Activated naive CD4-positive, alpha-beta T cell treated with anti-CD3 and anti-CD28 coated beads for 36 hours (primary cell): ENCODE measurements around the gene RABGAP1L. TPM values are rescaled to one million over a fixed set of nuclear protein-coding genes. Genes with fewer than 3 reads are reported as not detected.
A peak's percentile ranks its signal among the peaks of the same experiment; 100 is the strongest.

Experiments
- CTCF ChIA-PET: fragments of 350-600 bp; sonication (Branson Sonifier 250); formaldehyde crosslinking; loops from one replicate; lab custom pipeline; 2021; ENCODE audit warnings: antibody characterized with exemption; lab: Charles Lee
- DNase-seq: peaks from one replicate; pipeline ENCODE4 v3.0.0-alpha.2; 2020
- H3K27ac Mint-ChIP-seq: one replicate; pipeline ENCODE4 v1.8.0; 2021; ENCODE audit warnings: mild to moderate bottlenecking, mixed read lengths
- H3K27me3 Mint-ChIP-seq: one replicate; pipeline ENCODE4 v1.8.0; 2021; ENCODE audit warnings: low read depth, mixed read lengths
- H3K36me3 Mint-ChIP-seq: one replicate; pipeline ENCODE4 v1.8.0; 2021; ENCODE audit warnings: low read depth, mixed read lengths
- H3K4me1 Mint-ChIP-seq: one replicate; pipeline ENCODE4 v1.8.0; 2021; ENCODE audit warnings: low read depth, mixed read lengths
- H3K4me3 Mint-ChIP-seq: one replicate; pipeline ENCODE4 v1.8.0; 2021; ENCODE audit warnings: mild to moderate bottlenecking, moderate library complexity, mixed read lengths
- H3K9me3 Mint-ChIP-seq: one replicate; pipeline ENCODE4 v1.8.0; 2021; ENCODE audit warnings: mixed read lengths
- intact Hi-C: fragments of 100-400 bp; cut with micrococcal nuclease; formaldehyde crosslinking; loops from one replicate; pipeline ENCODE4 v1.15.1; 2023
- total RNA-seq, 2 experiments: library from RNA; stranded (reverse); gene quantifications; one replicate each; pipeline ENCODE4 v1.2.3, GENCODE V29; 2021

RABGAP1L gene
- total RNA-seq, 2 experiments from 2014 or later, result 16.6 TPM

DNA sequence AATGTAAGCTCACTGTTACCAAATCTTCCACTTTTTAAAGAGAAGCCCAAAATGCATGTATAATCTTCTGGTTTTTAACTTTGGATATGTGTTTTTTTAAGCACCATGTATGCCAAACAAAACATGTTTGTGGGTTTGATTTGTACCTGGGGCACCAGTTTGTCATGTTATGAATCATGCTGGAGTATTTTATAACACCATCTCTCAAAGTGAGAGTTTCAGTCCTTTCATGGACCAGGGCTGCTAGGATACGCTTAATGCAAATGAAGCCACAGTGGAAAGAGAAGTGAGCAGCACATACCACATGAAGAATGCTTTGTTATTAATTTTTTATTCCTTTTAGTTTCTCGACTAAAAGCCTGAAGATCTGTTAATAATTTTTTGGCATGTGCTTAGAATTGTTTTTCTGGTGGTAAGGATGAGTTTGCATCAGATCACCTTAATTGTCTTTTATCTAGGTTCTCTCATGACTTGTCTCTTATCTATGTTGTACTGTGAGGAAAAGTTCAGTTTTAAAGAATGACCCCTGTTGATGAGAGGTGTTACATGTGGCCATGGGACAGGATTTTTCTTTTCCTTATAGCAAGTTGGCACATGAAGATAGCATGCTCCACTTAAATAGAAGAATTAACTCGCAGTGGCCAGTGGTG, 2.0 kb upstream of the RABGAP1L start:
- peak overlapping the region; percentile 36 for H3K27ac Mint-ChIP-seq

GRCh38 chr1:174158767-174159251, 511 bp upstream of the RABGAP1L start:
- H3K36me3 Mint-ChIP-seq, result no peaks in the 10 kb centered on the region
- intact Hi-C loops, result loop anchor here (1.0 to 10.0 kb wide), 17 partner anchors 15 to 1626 kb away; partner anchors contain the start of genes CACYBP, CENPL, DARS2 and KIAA0040
- no peaks in the 10 kb centered on the region for H3K9me3 Mint-ChIP-seq
- peak overlapping the region; percentile 93 for H3K27ac Mint-ChIP-seq
- H3K4me1 Mint-ChIP-seq, result peaks cover 58% of the 10 kb centered on the region
- DNase-seq, result peak; percentile 63
- CTCF ChIA-PET, result no interaction called here
- H3K27me3 Mint-ChIP-seq, result no peaks in the 10 kb centered on the region
- peak overlapping the region; percentile 83 for H3K4me3 Mint-ChIP-seq

More for the DNA sequence above, 2.0 kb upstream of the RABGAP1L start:
- peak overlapping the region; percentile 12 for H3K4me3 Mint-ChIP-seq
- peaks cover 64% of the 10 kb centered on the region for H3K4me1 Mint-ChIP-seq
- intact Hi-C loops, result loop anchor here (5.0 to 10.0 kb wide), 6 partner anchors 725 to 1522 kb away; partner anchors contain the start of genes KIAA0040 and TNFSF4
- H3K27me3 Mint-ChIP-seq, result no peaks in the 10 kb centered on the region
- CTCF ChIA-PET, result no interaction called here
- peak; percentile 81 for DNase-seq
- no peaks in the 10 kb centered on the region for H3K9me3 Mint-ChIP-seq
- no peaks in the 10 kb centered on the region for H3K36me3 Mint-ChIP-seq

- H3K27me3 Mint-ChIP-seq, result no peaks in the 10 kb centered on the region
- no peaks in the 10 kb centered on the region for H3K9me3 Mint-ChIP-seq
- peaks cover 2% of the 10 kb centered on the region for H3K36me3 Mint-ChIP-seq
- H3K4me1 Mint-ChIP-seq, result peaks cover 58% of the 10 kb centered on the region
- CTCF ChIA-PET, result no interaction called here
- peak overlapping the region; percentile 46 for H3K27ac Mint-ChIP-seq
- no peak for DNase-seq
- peak overlapping the region; percentile 83 for H3K4me3 Mint-ChIP-seq
- intact Hi-C loops, result loop anchor here (5.0 kb wide), 1 partner anchor 1413 kb away; no protein-coding TSS in a partner anchor
These were observed 771 bp downstream of the RABGAP1L start for GRCh38 chr1:174160109-174160473.

DNA sequence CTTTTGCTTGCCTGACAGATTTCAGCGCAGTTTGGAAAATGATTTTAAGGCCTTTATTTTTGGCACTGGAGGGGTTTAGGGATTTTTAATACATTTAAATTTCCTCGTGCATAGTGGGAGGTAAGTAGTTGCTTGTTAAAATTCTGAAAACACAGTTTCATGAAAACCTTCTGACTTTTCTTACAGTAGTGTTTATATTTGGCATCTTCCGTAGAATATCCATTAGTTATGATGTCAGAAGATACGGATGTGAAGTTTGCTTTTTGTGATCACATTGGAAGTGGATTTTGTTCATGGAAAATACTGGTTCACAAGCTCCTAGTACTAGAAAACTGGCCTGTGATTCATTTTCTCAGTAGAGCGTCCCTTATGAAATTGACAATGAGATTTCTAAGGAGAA, 1.3 kb downstream of the RABGAP1L start:
- Mint-ChIP-seq H3K27ac (no peak overlapping the region), H3K4me1 (peaks cover 60% of the 10 kb centered on the region), H3K27me3 (no peaks in the 10 kb centered on the region), H3K4me3 (peak overlapping the region; percentile 83), H3K9me3 (no peaks in the 10 kb centered on the region), H3K36me3 (peaks cover 3% of the 10 kb centered on the region)
- DNase-seq, result no peak
- CTCF ChIA-PET, result no interaction called here
- intact Hi-C loops, result loop anchor here (5.0 kb wide), 1 partner anchor 1413 kb away; no protein-coding TSS in a partner anchor

GRCh38 chr1:174161813-174162212, 2.5 kb downstream of the RABGAP1L start:
- DNase-seq, result no peak
- CTCF ChIA-PET, result interaction anchor here (0.6 kb wide), 1 partner anchor 1271 kb away, joined by 3 read pairs; no protein-coding TSS in a partner anchor
- H3K27ac Mint-ChIP-seq, result no peak overlapping the region
- intact Hi-C loops, result loop anchor here (5.0 kb wide), 1 partner anchor 1415 kb away; no protein-coding TSS in a partner anchor
- no peak overlapping the region for H3K4me3 Mint-ChIP-seq
- no peaks in the 10 kb centered on the region for H3K9me3 Mint-ChIP-seq
- H3K27me3 Mint-ChIP-seq, result no peaks in the 10 kb centered on the region
- H3K36me3 Mint-ChIP-seq, result peaks cover 3% of the 10 kb centered on the region
- H3K4me1 Mint-ChIP-seq, result peaks cover 64% of the 10 kb centered on the region

GRCh38 chr1:174164826-174165225, 5.5 kb downstream of the RABGAP1L start:
- CTCF ChIA-PET, result interaction anchor here (0.6 to 0.7 kb wide), 2 partner anchors 126 to 1424 kb away, joined by 3 to 5 read pairs; no protein-coding TSS in a partner anchor

GRCh38 chr1:174165471-174166137, 6.3 kb downstream of the RABGAP1L start:
- Mint-ChIP-seq H3K27me3 (no peaks in the 10 kb centered on the region), H3K36me3 (peaks cover 9% of the 10 kb centered on the region), H3K9me3 (no peaks in the 10 kb centered on the region), H3K4me3 (no peak overlapping the region), H3K27ac (no peak overlapping the region), H3K4me1 (peaks cover 54% of the 10 kb centered on the region)
- DNase-seq, result no peak
- CTCF ChIA-PET, result interaction anchor here (0.6 to 0.7 kb wide), 4 partner anchors 87 to 1425 kb away, joined by 3 to 6 read pairs (median 4); no protein-coding TSS in a partner anchor
- intact Hi-C loops, result no loop called here

More at GRCh38 chr1:174164826-174165225, 5.5 kb downstream of the RABGAP1L start:
- H3K4me3 Mint-ChIP-seq, result no peak overlapping the region
- peaks cover 4% of the 10 kb centered on the region for H3K36me3 Mint-ChIP-seq
- no peaks in the 10 kb centered on the region for H3K27me3 Mint-ChIP-seq
- intact Hi-C loops, result loop anchor here (5.0 kb wide), 1 partner anchor 1418 kb away; no protein-coding TSS in a partner anchor
- H3K9me3 Mint-ChIP-seq, result no peaks in the 10 kb centered on the region
- H3K4me1 Mint-ChIP-seq, result peaks cover 58% of the 10 kb centered on the region
- H3K27ac Mint-ChIP-seq, result no peak overlapping the region
- DNase-seq, result no peak

DNA sequence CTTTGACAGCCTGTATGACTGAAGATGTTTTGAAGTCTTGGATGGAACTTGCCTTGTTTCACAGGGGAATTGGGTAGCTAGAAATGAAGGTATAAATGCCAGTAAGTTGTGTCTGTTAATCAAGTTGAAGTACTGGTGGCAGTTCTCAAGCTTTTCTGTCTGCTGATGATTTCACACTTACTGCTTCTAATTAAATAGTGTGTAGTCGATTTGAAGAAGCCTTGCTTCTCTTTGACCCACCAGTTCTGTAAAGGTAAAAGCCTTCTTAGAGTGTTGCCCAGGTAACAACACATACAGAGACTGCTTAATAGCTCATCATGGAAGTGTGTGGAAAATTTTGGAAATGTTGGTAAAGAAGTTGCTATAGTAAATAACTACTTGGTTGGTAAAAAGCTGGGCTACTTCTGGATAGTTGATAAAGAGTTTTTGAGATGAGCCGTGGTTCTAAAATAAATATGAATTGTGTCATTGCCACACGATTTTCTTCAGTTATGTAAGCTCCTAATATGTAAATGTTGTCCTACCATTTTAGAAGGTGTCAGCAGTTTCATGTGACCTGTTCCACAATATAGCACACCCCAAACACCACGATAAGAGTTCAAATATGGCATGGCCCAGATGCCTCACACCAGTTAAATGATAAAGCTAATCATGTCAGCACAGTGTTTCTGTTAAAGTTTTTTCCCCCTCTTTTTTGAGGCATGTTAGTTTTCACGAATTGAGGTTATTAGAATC, 7.4 kb downstream of the RABGAP1L start:
- Mint-ChIP-seq H3K9me3 (no peaks in the 10 kb centered on the region), H3K36me3 (peaks cover 9% of the 10 kb centered on the region), H3K4me3 (no peak overlapping the region), H3K27me3 (no peaks in the 10 kb centered on the region), H3K4me1 (peaks cover 53% of the 10 kb centered on the region), H3K27ac (no peak overlapping the region)
- no peak for DNase-seq
- intact Hi-C loops, result no loop called here
- CTCF ChIA-PET, result interaction anchor here (0.6 to 1.2 kb wide), 3 partner anchors 16 to 585 kb away, joined by 3 read pairs; no protein-coding TSS in a partner anchor

DNA sequence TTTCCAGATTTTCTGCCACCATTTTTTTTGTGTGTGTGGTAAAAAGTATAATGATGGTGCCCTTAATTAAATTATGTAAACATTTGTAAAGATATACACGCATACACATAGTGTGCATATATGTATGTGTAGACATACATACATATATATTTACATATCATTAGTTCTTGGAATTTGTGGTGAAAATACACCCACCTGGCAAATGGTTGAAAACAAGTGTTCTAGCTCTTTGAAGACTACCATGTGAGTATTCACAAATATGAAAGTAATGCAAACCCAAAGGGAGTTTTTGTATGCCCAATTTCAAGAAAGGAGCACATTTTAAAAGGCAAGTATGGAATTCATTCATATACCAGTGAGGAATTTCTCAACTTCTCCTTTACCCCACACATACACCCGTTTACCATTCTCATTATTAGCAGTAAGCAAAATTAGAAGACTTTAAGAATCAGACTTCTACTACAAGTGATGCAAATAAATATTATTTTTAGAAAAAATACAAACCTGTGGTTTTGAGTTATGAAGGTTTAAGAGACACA, 8.0 kb downstream of the RABGAP1L start:
- Mint-ChIP-seq H3K27me3 (no peaks in the 10 kb centered on the region), H3K36me3 (peaks cover 9% of the 10 kb centered on the region), H3K4me3 (no peak overlapping the region), H3K9me3 (no peaks in the 10 kb centered on the region), H3K4me1 (peaks cover 50% of the 10 kb centered on the region), H3K27ac (no peak overlapping the region)
- DNase-seq, result no peak
- CTCF ChIA-PET, result interaction anchor here (0.6 to 1.2 kb wide), 3 partner anchors 15 to 585 kb away, joined by 3 read pairs; no protein-coding TSS in a partner anchor
- intact Hi-C loops, result no loop called here

- Mint-ChIP-seq H3K4me3 (no peak overlapping the region), H3K27me3 (no peaks in the 10 kb centered on the region), H3K36me3 (peaks cover 10% of the 10 kb centered on the region), H3K9me3 (no peaks in the 10 kb centered on the region), H3K27ac (no peak overlapping the region), H3K4me1 (peaks cover 53% of the 10 kb centered on the region)
- DNase-seq, result no peak
- intact Hi-C loops, result no loop called here
- CTCF ChIA-PET, result no interaction called here
These were observed 10.0 kb downstream of the RABGAP1L start for GRCh38 chr1:174169342-174169741.

GRCh38 chr1:174171073-174171472, 11.8 kb downstream of the RABGAP1L start:
- no peak for DNase-seq
- Mint-ChIP-seq H3K36me3 (peaks cover 7% of the 10 kb centered on the region), H3K27me3 (no peaks in the 10 kb centered on the region), H3K4me3 (no peak overlapping the region), H3K9me3 (no peaks in the 10 kb centered on the region), H3K4me1 (peaks cover 51% of the 10 kb centered on the region), H3K27ac (no peak overlapping the region)
- intact Hi-C loops, result no loop called here
- CTCF ChIA-PET, result no interaction called here
